Gastroesophageal sphincter (tissue), 4 donors: ENCODE data around the gene CYFIP1. TPM values are rescaled to one million over a fixed set of nuclear protein-coding genes. Genes with fewer than 3 reads are reported as not detected.

Source experiments
- ATAC-seq: fragments of 150-250 bp; one replicate; pipeline ENCODE4 v1.9.1; 2016; ENCODE audit warnings: mild to moderate bottlenecking, moderate library complexity
- H3K27ac ChIP-seq, 4 donors: fragments of 200-600 bp; sonication (generic) in 3 of 4; 1 replicate in 3 of 4; 2 replicates in 1 of 4; pipeline ENCODE4 v1.5.1; 2016 to 2019
- H3K27me3 ChIP-seq: fragments of 200-600 bp; sonication (generic); one replicate; pipeline ENCODE4 v1.5.1; 2019
- H3K36me3 ChIP-seq, 2 donors: fragments of 200-600 bp; sonication (generic); one replicate each; pipeline ENCODE4 v1.5.1; 2019; ENCODE audit warnings: control low read depth in 1 of 2
- H3K4me1 ChIP-seq, 3 donors: fragments of 200-600 bp; sonication (generic); 1 replicate in 2 of 3; 2 replicates in 1 of 3; pipeline ENCODE4 v1.5.1; 2016 to 2019; ENCODE audit warnings: control low read depth in 2 of 3
- H3K4me3 ChIP-seq, 2 donors: fragments of 200-600 bp; sonication (generic); one replicate each; pipeline ENCODE4 v1.5.1; 2019; ENCODE audit warnings: mild to moderate bottlenecking in 1 of 2, moderate library complexity in 1 of 2
- H3K9me3 ChIP-seq, 3 donors: fragments of 200-600 bp; sonication (generic); one replicate each; pipeline ENCODE4 v1.5.1; 2017 to 2019; ENCODE audit warnings: control low read depth in 2 of 3
- CTCF ChIP-seq, 4 experiments: fragments of 200-600 bp in 2 of 4; fragments of 450-650 bp in 2 of 4; sonication (generic) in 1 of 4; IDR thresholded peaks; one replicate each; pipeline ENCODE4 v1.5.1; 2017 to 2019; ENCODE audit warnings: antibody characterized with exemption in 4 of 4, mild to moderate bottlenecking in 2 of 4, moderate library complexity in 2 of 4
- EP300 ChIP-seq: sonication (generic); formaldehyde crosslinking; IDR thresholded peaks from one replicate; pipeline ENCODE4 v1.6.1; 2017; ENCODE audit warnings: antibody characterized with exemption, mild to moderate bottlenecking
- POLR2A ChIP-seq, 2 donors: fragments of 450-650 bp; IDR thresholded peaks; one replicate each; pipeline ENCODE4 v1.6.1; 2017; ENCODE audit warnings: antibody characterized with exemption in 2 of 2, mild to moderate bottlenecking in 2 of 2, moderate library complexity in 1 of 2
- POLR2AphosphoS5 ChIP-seq: sonication (generic); formaldehyde crosslinking; IDR thresholded peaks from one replicate; pipeline ENCODE4 v1.6.1; 2017; ENCODE audit warnings: antibody characterized with exemption
- WGBS, 2 donors: methylation state at CpG; one replicate each; pipeline ENCODE4 v1.1.5; 2018; ENCODE audit warnings: low coverage in 1 of 2; 5-methylcytosine and 5-hydroxymethylcytosine counted together
- total RNA-seq, 4 donors: library from RNA; depleted of rRNA; stranded (reverse); fragments of >200 nt; gene quantifications; one replicate each; pipeline ENCODE4 v1.1.0, GENCODE V29; 2016

CYFIP1 gene
- total RNA-seq, 4 donors from 2014 or later = 82.3 to 116 (median 101) TPM

- 90 to 94% methylated on average over 2 to 9 of the region's 15 CpGs for WGBS, 2 donors
- no peak overlapping the region for H3K27ac ChIP-seq
- H3K4me1 ChIP-seq = peaks cover 0 to 24% (median 5%) of the 10 kb centered on the region in 3 donors
- no peak for TF ChIP-seq CTCF (IDR thresholded peaks at IDR 0.05)
- no peak for TF ChIP-seq EP300
- TF ChIP-seq POLR2A (IDR thresholded peaks at IDR 0.05) = no peak
- no peak for TF ChIP-seq POLR2AphosphoS5
- no peak for ATAC-seq
- H3K27me3 ChIP-seq = no peaks in the 10 kb centered on the region
- peaks cover 0 to 95% of the 10 kb centered on the region in 2 donors for H3K36me3 ChIP-seq
- H3K9me3 ChIP-seq = no peaks in the 10 kb centered on the region
- no peak overlapping the region for H3K4me3 ChIP-seq
These were observed 37.3 kb downstream of the CYFIP1 start for GRCh38 chr15:22942877-22943276.

- Histone ChIP-seq H3K9me3 (no peaks in the 10 kb centered on the region), H3K4me3 (no peak overlapping the region), H3K4me1 (peaks cover 0 to 19% (median under 1%) of the 10 kb centered on the region in 3 donors), H3K27me3 (no peaks in the 10 kb centered on the region), H3K36me3 (peaks cover 0 to 100% of the 10 kb centered on the region in 2 donors), H3K27ac (no peak overlapping the region)
- TF ChIP-seq POLR2AphosphoS5 = no peak
- TF ChIP-seq EP300 = no peak
- TF ChIP-seq CTCF (IDR thresholded peaks at IDR 0.05) = no peak
- no peak for TF ChIP-seq POLR2A (IDR thresholded peaks at IDR 0.05)
- ATAC-seq = no peak
- 77% methylated on average over 11 of the region's 24 CpGs; no CpG with 5 or more reads in 1 of the 2 donors for WGBS, 2 donors
These were observed 37.8 kb downstream of the CYFIP1 start for GRCh38 chr15:22942306-22942855.

- ATAC-seq = no peak
- H3K4me3 ChIP-seq = no peak overlapping the region
- peaks cover 0 to 100% of the 10 kb centered on the region in 2 donors for H3K36me3 ChIP-seq
- no peak for TF ChIP-seq POLR2AphosphoS5
- no peak for TF ChIP-seq POLR2A (IDR thresholded peaks at IDR 0.05)
- no peak for TF ChIP-seq EP300
- H3K27ac ChIP-seq = no peak overlapping the region
- no peaks in the 10 kb centered on the region for H3K27me3 ChIP-seq
- H3K9me3 ChIP-seq = no peaks in the 10 kb centered on the region
- peaks cover 0 to 16% (median 0%) of the 10 kb centered on the region in 3 donors for H3K4me1 ChIP-seq
- 95% methylated on average over 4 of the region's 4 CpGs; no CpG with 5 or more reads in 1 of the 2 donors for WGBS, 2 donors
These were observed 39.0 kb downstream of the CYFIP1 start for GRCh38 chr15:22941179-22941578.

- 86% methylated on average over 2 of the region's 10 CpGs; no CpG with 5 or more reads in 1 of the 2 donors for WGBS, 2 donors
- H3K27ac ChIP-seq = no peak overlapping the region
- peak; percentile 12 for ATAC-seq
- H3K27me3 ChIP-seq = no peaks in the 10 kb centered on the region
- no peak overlapping the region for H3K4me3 ChIP-seq
- peaks cover 0 to 9% (median 0%) of the 10 kb centered on the region in 3 donors for H3K4me1 ChIP-seq
- H3K9me3 ChIP-seq = no peaks in the 10 kb centered on the region
- peaks cover 0 to 100% of the 10 kb centered on the region in 2 donors for H3K36me3 ChIP-seq
- no peak for TF ChIP-seq POLR2A (IDR thresholded peaks at IDR 0.05)
- TF ChIP-seq CTCF (IDR thresholded peaks at IDR 0.05) = no peak
- TF ChIP-seq POLR2AphosphoS5 = no peak
These were observed 40.5 kb downstream of the CYFIP1 start for GRCh38 chr15:22939652-22940061.

- TF ChIP-seq EP300 = no peak
- TF ChIP-seq POLR2A (IDR thresholded peaks at IDR 0.05) = no peak
- TF ChIP-seq CTCF (IDR thresholded peaks at IDR 0.05) = no peak
- no peak for TF ChIP-seq POLR2AphosphoS5
- no peak overlapping the region for H3K27ac ChIP-seq
- peaks cover 0 to 4% (median 0%) of the 10 kb centered on the region in 3 donors for H3K4me1 ChIP-seq
- H3K27me3 ChIP-seq = no peaks in the 10 kb centered on the region
- 69% methylated on average over 9 of the region's 13 CpGs; no CpG with 5 or more reads in 1 of the 2 donors for WGBS, 2 donors
- peaks cover 0 to 94% of the 10 kb centered on the region in 2 donors for H3K36me3 ChIP-seq
- H3K9me3 ChIP-seq = no peaks in the 10 kb centered on the region
- peak; percentile 57 for ATAC-seq
- H3K4me3 ChIP-seq = no peak overlapping the region
These were observed 41.1 kb downstream of the CYFIP1 start for GRCh38 chr15:22939051-22939450.
